CD4-positive, CD25-positive, alpha-beta regulatory T cell (primary cell): ENCODE results near the gene FNBP1L. TPM values are rescaled to one million over a fixed set of nuclear protein-coding genes. Genes with fewer than 3 reads are reported as not detected.
A peak's percentile ranks its signal among the peaks of the same experiment; 100 is the strongest.

Experiments
- ATAC-seq, 2 donors: fragments of 150-1000 bp; cut with Tn5 transposase; one replicate each; pipeline ENCODE4 v1.10.0; 2021; ENCODE audit warnings: low read depth in 2 of 2, moderate number of reproducible peaks in 2 of 2, moderate library complexity in 1 of 2
- DNase-seq, 3 donors: peaks; one replicate each; pipeline versions ENCODE4 v3.0.0 to v3.0.0-alpha.2; 2012 to 2022; ENCODE audit warnings: mixed read lengths in 1 of 3
- H3K27ac ChIP-seq: one replicate; pipeline ENCODE4 v1.7.0; 2013; ENCODE audit warnings: mild to moderate bottlenecking, low read length; ENCODE audit not compliant: insufficient read depth, poor library complexity, severe bottlenecking
- H3K27me3 ChIP-seq: one replicate; pipeline ENCODE4 v1.7.0; 2013; ENCODE audit warnings: low read length; ENCODE audit not compliant: control insufficient read depth, insufficient read depth
- H3K36me3 ChIP-seq: one replicate; pipeline ENCODE4 v1.7.0; 2013; ENCODE audit warnings: mild to moderate bottlenecking, low read length, moderate library complexity; ENCODE audit not compliant: control insufficient read depth, insufficient read depth
- H3K4me1 ChIP-seq: 2 replicates; pipeline ENCODE4 v1.7.0; 2013; ENCODE audit warnings: mild to moderate bottlenecking, low read length; ENCODE audit not compliant: insufficient read depth, control insufficient read depth, poor library complexity, severe bottlenecking
- H3K4me3 ChIP-seq: one replicate; pipeline ENCODE4 v1.7.0; 2013; ENCODE audit warnings: low read depth, mild to moderate bottlenecking, low read length, moderate library complexity
- H3K9me3 ChIP-seq, 2 experiments: 1 replicate in 1 of 2; 2 replicates in 1 of 2; pipeline ENCODE4 v1.7.0; 2013; ENCODE audit warnings: low read length in 2 of 2, mild to moderate bottlenecking in 1 of 2, moderate library complexity in 1 of 2; ENCODE audit not compliant: control insufficient read depth in 2 of 2
- H3K27ac Mint-ChIP-seq, 3 donors: one replicate each; pipeline ENCODE4 v1.8.0; 2020 to 2022; ENCODE audit warnings: mild to moderate bottlenecking in 3 of 3, mixed read lengths in 3 of 3, moderate library complexity in 2 of 3
- H3K27me3 Mint-ChIP-seq: one replicate; pipeline ENCODE4 v1.8.0; 2022; ENCODE audit warnings: mild to moderate bottlenecking, mixed read lengths
- H3K36me3 Mint-ChIP-seq: one replicate; pipeline ENCODE4 v1.8.0; 2020; ENCODE audit warnings: mixed read lengths
- H3K4me1 Mint-ChIP-seq, 4 donors: one replicate each; pipeline ENCODE4 v1.8.0; 2020 to 2022; ENCODE audit warnings: mixed read lengths in 4 of 4, mild to moderate bottlenecking in 1 of 4
- H3K4me3 Mint-ChIP-seq, 4 donors: one replicate each; pipeline ENCODE4 v1.8.0; 2020 to 2022; ENCODE audit warnings: mild to moderate bottlenecking in 4 of 4, mixed read lengths in 4 of 4, moderate library complexity in 3 of 4
- H3K9me3 Mint-ChIP-seq, 7 donors: one replicate each; pipeline ENCODE4 v1.8.0; 2020 to 2022; ENCODE audit warnings: mixed read lengths in 7 of 7, mild to moderate bottlenecking in 3 of 7, moderate library complexity in 2 of 7
- polyA plus RNA-seq, 4 donors: library from polyadenylated mRNA; unstranded; fragments of 300-500 nt; fragmentation: Illumina TruSeq; gene quantifications; one replicate each; pipeline ENCODE4 v1.2.3, GENCODE V29; 2021
- total RNA-seq: library from RNA; stranded (reverse); gene quantifications from one replicate; pipeline ENCODE4 v1.2.3, GENCODE V29; 2022

FNBP1L gene
- total and polyA plus RNA-seq, 5 donors from 2014 or later = 0.10 to 2.4 (median 0.34) TPM; not detected in 1

GRCh38 chr1:93575621-93576284, 127.8 kb downstream of the FNBP1L start:
- Histone ChIP-seq H3K27me3 (no peaks in the 10 kb centered on the region), H3K4me3 (no peak overlapping the region), H3K36me3 (no peaks in the 10 kb centered on the region), H3K9me3 (no peaks in the 10 kb centered on the region), H3K27ac (no peak overlapping the region), H3K4me1 (no peaks in the 10 kb centered on the region)
- ATAC-seq (no peak), DNase-seq (no peak)
- H3K4me3 Mint-ChIP-seq = no peak overlapping the region
- H3K27ac Mint-ChIP-seq = no peak overlapping the region
- H3K36me3 Mint-ChIP-seq = no peaks in the 10 kb centered on the region
- no peaks in the 10 kb centered on the region for H3K9me3 Mint-ChIP-seq
- no peaks in the 10 kb centered on the region for H3K4me1 Mint-ChIP-seq
- H3K27me3 Mint-ChIP-seq = no peaks in the 10 kb centered on the region

- ATAC-seq (no peak), DNase-seq (no peak)
- H3K9me3 ChIP-seq = no peaks in the 10 kb centered on the region
- no peaks in the 10 kb centered on the region for H3K4me1 Mint-ChIP-seq
- H3K9me3 Mint-ChIP-seq = no peaks in the 10 kb centered on the region
- H3K36me3 ChIP-seq = no peaks in the 10 kb centered on the region
- no peak overlapping the region for H3K4me3 ChIP-seq
- no peak overlapping the region for H3K4me3 Mint-ChIP-seq
- H3K4me1 ChIP-seq = no peaks in the 10 kb centered on the region
- H3K27ac Mint-ChIP-seq = no peak overlapping the region
- no peak overlapping the region for H3K27ac ChIP-seq
- H3K36me3 Mint-ChIP-seq = no peaks in the 10 kb centered on the region
- H3K27me3 Mint-ChIP-seq = no peaks in the 10 kb centered on the region
- no peaks in the 10 kb centered on the region for H3K27me3 ChIP-seq
These were observed 128.4 kb downstream of the FNBP1L start for GRCh38 chr1:93576346-93576745.

- DNase-seq (no peak), ATAC-seq (no peak)
- H3K4me1 ChIP-seq = no peaks in the 10 kb centered on the region
- no peaks in the 10 kb centered on the region for H3K9me3 ChIP-seq
- no peaks in the 10 kb centered on the region for H3K9me3 Mint-ChIP-seq
- H3K36me3 ChIP-seq = no peaks in the 10 kb centered on the region
- no peaks in the 10 kb centered on the region for H3K36me3 Mint-ChIP-seq
- H3K27ac Mint-ChIP-seq = no peak overlapping the region
- no peak overlapping the region for H3K4me3 Mint-ChIP-seq
- no peaks in the 10 kb centered on the region for H3K4me1 Mint-ChIP-seq
- no peaks in the 10 kb centered on the region for H3K27me3 ChIP-seq
- no peak overlapping the region for H3K4me3 ChIP-seq
- no peak overlapping the region for H3K27ac ChIP-seq
- no peaks in the 10 kb centered on the region for H3K27me3 Mint-ChIP-seq
These were observed 128.8 kb downstream of the FNBP1L start for GRCh38 chr1:93576746-93577145.

GRCh38 chr1:93577536-93578432, 129.9 kb downstream of the FNBP1L start:
- H3K27me3 Mint-ChIP-seq = no peaks in the 10 kb centered on the region
- Histone ChIP-seq H3K36me3 (no peaks in the 10 kb centered on the region), H3K4me1 (no peaks in the 10 kb centered on the region), H3K4me3 (no peak overlapping the region), H3K27ac (no peak overlapping the region), H3K9me3 (no peaks in the 10 kb centered on the region), H3K27me3 (no peaks in the 10 kb centered on the region)
- DNase-seq (no peak), ATAC-seq (no peak)
- no peaks in the 10 kb centered on the region for H3K9me3 Mint-ChIP-seq
- no peaks in the 10 kb centered on the region for H3K4me1 Mint-ChIP-seq
- H3K4me3 Mint-ChIP-seq = no peak overlapping the region
- H3K27ac Mint-ChIP-seq = no peak overlapping the region
- no peaks in the 10 kb centered on the region for H3K36me3 Mint-ChIP-seq

GRCh38 chr1:93578433-93578830, 130.5 kb downstream of the FNBP1L start:
- no peak overlapping the region for H3K27ac ChIP-seq
- H3K4me3 ChIP-seq = no peak overlapping the region
- no peaks in the 10 kb centered on the region for H3K4me1 Mint-ChIP-seq
- no peaks in the 10 kb centered on the region for H3K27me3 ChIP-seq
- no peaks in the 10 kb centered on the region for H3K4me1 ChIP-seq
- no peaks in the 10 kb centered on the region for H3K36me3 ChIP-seq
- DNase-seq (no peak), ATAC-seq (no peak)
- no peak overlapping the region for H3K4me3 Mint-ChIP-seq
- H3K27me3 Mint-ChIP-seq = no peaks in the 10 kb centered on the region
- H3K27ac Mint-ChIP-seq = peak overlapping the region in 1 of 3 donors; percentile 43
- no peaks in the 10 kb centered on the region for H3K9me3 ChIP-seq
- no peaks in the 10 kb centered on the region for H3K36me3 Mint-ChIP-seq
- no peaks in the 10 kb centered on the region for H3K9me3 Mint-ChIP-seq

- Mint-ChIP-seq H3K36me3 (no peaks in the 10 kb centered on the region), H3K27me3 (no peaks in the 10 kb centered on the region), H3K4me1 (no peaks in the 10 kb centered on the region), H3K4me3 (no peak overlapping the region), H3K27ac (peak overlapping the region in 1 of 3 donors; percentile 43), H3K9me3 (no peaks in the 10 kb centered on the region)
- ATAC-seq (no peak), DNase-seq (no peak)
- Histone ChIP-seq H3K4me3 (no peak overlapping the region), H3K36me3 (no peaks in the 10 kb centered on the region), H3K4me1 (no peaks in the 10 kb centered on the region), H3K9me3 (no peaks in the 10 kb centered on the region), H3K27me3 (no peaks in the 10 kb centered on the region), H3K27ac (no peak overlapping the region)
These were observed 131.2 kb downstream of the FNBP1L start for GRCh38 chr1:93578911-93579825.

GRCh38 chr1:93579891-93580290, 132.0 kb downstream of the FNBP1L start:
- H3K4me1 Mint-ChIP-seq = no peaks in the 10 kb centered on the region
- no peaks in the 10 kb centered on the region for H3K36me3 Mint-ChIP-seq
- H3K4me1 ChIP-seq = no peaks in the 10 kb centered on the region
- DNase-seq = no peak
- no peak overlapping the region for H3K4me3 ChIP-seq
- no peaks in the 10 kb centered on the region for H3K9me3 ChIP-seq
- H3K27ac Mint-ChIP-seq = peak overlapping the region in 1 of 3 donors; percentile 36
- peaks cover 0 to 1% (median 0%) of the 10 kb centered on the region in 7 donors for H3K9me3 Mint-ChIP-seq
- ATAC-seq = no peak
- no peak overlapping the region for H3K4me3 Mint-ChIP-seq
- H3K27me3 Mint-ChIP-seq = no peaks in the 10 kb centered on the region
- H3K36me3 ChIP-seq = no peaks in the 10 kb centered on the region
- H3K27ac ChIP-seq = no peak overlapping the region
- H3K27me3 ChIP-seq = no peaks in the 10 kb centered on the region
